Calu3 (cell line): ENCODE measurements around the gene TMCC2. TPM values are rescaled to one million over a fixed set of nuclear protein-coding genes. Genes with fewer than 3 reads are reported as not detected.

ENCODE experiments used
- BruUV-seq: library from RNA; stranded (reverse); fragments of 400-500 nt; replicated peaks from 2 replicates; lab custom pipeline; 2021; lab: Mats Ljungman, UMichigan
- CTCF ChIA-PET: fragments of 300-600 bp; sonication (Branson Sonifier 250); formaldehyde crosslinking; loops from one replicate; lab custom pipeline; 2022; ENCODE audit warnings: antibody characterized with exemption; lab: Charles Lee
- DNase-seq: peaks from one replicate; pipeline ENCODE4 v3.0.0; 2022
- H3K27ac Mint-ChIP-seq: one replicate; pipeline ENCODE4 v1.8.0; 2022; ENCODE audit warnings: mixed read lengths; ENCODE audit not compliant: unreplicated experiment
- H3K27me3 Mint-ChIP-seq: one replicate; pipeline ENCODE4 v1.8.0; 2022; ENCODE audit warnings: mixed read lengths; ENCODE audit not compliant: unreplicated experiment
- H3K36me3 Mint-ChIP-seq: one replicate; pipeline ENCODE4 v1.8.0; 2022; ENCODE audit warnings: mild to moderate bottlenecking, moderate library complexity, mixed read lengths; ENCODE audit not compliant: insufficient read depth, unreplicated experiment
- H3K4me1 Mint-ChIP-seq: one replicate; pipeline ENCODE4 v1.8.0; 2022; ENCODE audit warnings: mild to moderate bottlenecking, low read depth, mixed read lengths; ENCODE audit not compliant: unreplicated experiment
- H3K4me3 Mint-ChIP-seq: one replicate; pipeline ENCODE4 v1.8.0; 2022; ENCODE audit warnings: mild to moderate bottlenecking, low read depth, moderate library complexity, mixed read lengths; ENCODE audit not compliant: unreplicated experiment
- H3K9me3 Mint-ChIP-seq: one replicate; pipeline ENCODE4 v1.8.0; 2022; ENCODE audit warnings: low read depth, mixed read lengths; ENCODE audit not compliant: unreplicated experiment
- intact Hi-C: fragments of 100-400 bp; cut with micrococcal nuclease; formaldehyde crosslinking; loops from one replicate; pipeline ENCODE4 v1.10.0; 2022; ENCODE audit not compliant: unreplicated experiment
- total RNA-seq: library from RNA; stranded (reverse); gene quantifications from 2 replicates; pipeline ENCODE4 v1.2.3, GENCODE V29; 2022
- TF ChIP-seq, protein P1 (sequence below): fragments of 200-600 bp; IDR thresholded peaks from one replicate; pipeline ENCODE4 v1.8.0; 2022; ENCODE audit warnings: antibody characterized with exemption; ENCODE audit not compliant: unreplicated experiment

TMCC2 gene
- total RNA-seq, 1 experiment from 2014 or later: 0.33 TPM

DNA sequence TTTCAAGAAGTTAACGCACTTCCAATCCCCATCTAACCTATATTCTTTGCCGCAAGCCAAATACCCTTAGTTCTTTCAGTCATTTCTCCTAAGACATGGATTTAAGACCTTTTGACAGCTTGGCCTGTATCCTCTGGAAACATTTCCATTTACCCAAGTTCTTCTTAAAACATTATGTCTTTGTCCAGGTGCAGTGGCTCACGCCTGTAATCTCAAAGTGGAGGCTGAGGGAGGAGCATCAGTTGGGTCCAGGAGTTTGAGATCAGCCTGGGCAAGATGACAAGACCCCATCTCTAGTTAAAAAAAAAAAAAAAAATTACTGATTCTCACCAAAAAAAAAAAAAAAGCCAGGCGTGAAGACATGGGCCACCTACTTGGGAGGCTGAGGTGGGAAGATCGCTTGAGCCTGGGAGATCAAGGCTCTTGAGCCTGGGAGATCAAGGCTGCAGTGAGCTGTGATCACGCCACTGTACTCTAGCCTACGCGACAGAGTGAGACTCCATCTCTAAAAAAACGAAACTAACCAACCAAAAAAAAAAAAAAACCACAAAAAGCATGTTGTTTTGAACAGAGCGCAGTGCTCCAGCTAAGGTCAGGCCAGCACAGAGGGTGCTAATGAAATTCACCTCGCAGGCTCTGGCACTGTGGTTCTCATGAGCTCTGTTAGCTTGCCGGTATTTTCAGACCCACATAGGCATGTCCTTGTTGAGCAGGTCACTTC lies 57.8 kb downstream of the TMCC2 start:
- no TSS peak for BruUV-seq
- CTCF ChIA-PET: interaction anchor here (0.7 to 1.8 kb wide), 13 partner anchors 8 to 239 kb away, joined by 3 to 14 read pairs (median 7); partner anchors contain the start of gene NUAK2
- TF ChIP-seq, protein P1, sequence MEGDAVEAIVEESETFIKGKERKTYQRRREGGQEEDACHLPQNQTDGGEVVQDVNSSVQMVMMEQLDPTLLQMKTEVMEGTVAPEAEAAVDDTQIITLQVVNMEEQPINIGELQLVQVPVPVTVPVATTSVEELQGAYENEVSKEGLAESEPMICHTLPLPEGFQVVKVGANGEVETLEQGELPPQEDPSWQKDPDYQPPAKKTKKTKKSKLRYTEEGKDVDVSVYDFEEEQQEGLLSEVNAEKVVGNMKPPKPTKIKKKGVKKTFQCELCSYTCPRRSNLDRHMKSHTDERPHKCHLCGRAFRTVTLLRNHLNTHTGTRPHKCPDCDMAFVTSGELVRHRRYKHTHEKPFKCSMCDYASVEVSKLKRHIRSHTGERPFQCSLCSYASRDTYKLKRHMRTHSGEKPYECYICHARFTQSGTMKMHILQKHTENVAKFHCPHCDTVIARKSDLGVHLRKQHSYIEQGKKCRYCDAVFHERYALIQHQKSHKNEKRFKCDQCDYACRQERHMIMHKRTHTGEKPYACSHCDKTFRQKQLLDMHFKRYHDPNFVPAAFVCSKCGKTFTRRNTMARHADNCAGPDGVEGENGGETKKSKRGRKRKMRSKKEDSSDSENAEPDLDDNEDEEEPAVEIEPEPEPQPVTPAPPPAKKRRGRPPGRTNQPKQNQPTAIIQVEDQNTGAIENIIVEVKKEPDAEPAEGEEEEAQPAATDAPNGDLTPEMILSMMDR: no peak
- intact Hi-C loops: no loop called here
- peaks cover 19% of the 10 kb centered on the region for H3K4me1 Mint-ChIP-seq
- H3K36me3 Mint-ChIP-seq: no peaks in the 10 kb centered on the region
- no peaks in the 10 kb centered on the region for H3K9me3 Mint-ChIP-seq
- H3K4me3 Mint-ChIP-seq: no peak overlapping the region
- no peaks in the 10 kb centered on the region for H3K27me3 Mint-ChIP-seq
- H3K27ac Mint-ChIP-seq: no peak overlapping the region
- DNase-seq: no peak

DNA sequence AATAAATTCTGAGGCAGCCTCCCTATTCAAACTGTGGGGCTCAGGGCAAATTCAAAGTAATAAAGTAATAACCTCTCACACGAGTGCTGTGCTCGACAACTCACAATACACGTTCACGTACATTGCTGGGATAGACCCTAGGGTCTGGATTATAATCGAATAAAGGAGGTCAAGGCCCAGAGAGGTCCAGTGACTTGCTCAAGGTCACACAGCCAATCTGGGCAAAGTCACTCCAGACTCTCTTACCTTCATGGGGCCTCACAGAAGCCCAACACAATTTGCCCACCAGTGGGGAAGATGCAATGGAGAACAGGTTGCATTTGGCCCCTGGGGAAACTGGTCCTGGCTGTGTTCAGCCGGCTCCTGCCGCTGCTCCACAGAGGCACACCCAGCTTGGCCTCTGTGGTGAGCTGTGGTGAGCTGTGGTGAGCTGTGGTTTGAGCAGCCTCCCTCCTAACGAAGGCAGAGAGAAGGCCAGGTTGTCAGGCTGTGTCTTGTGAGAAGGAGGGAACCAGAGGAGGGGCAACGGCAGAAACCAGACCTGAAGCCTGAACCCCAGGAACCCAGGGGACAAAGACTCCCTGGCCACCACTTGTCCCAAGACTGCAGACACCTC lies 58.7 kb downstream of the TMCC2 start:
- H3K9me3 Mint-ChIP-seq: no peaks in the 10 kb centered on the region
- CTCF ChIA-PET: interaction anchor here (1.8 kb wide), 1 partner anchor 35 kb away, joined by 11 read pairs; the partner anchor contains the start of gene NUAK2
- H3K27me3 Mint-ChIP-seq: no peaks in the 10 kb centered on the region
- H3K27ac Mint-ChIP-seq: no peak overlapping the region
- no TSS peak for BruUV-seq
- intact Hi-C loops: no loop called here
- TF ChIP-seq, protein P1: no peak
- H3K4me3 Mint-ChIP-seq: no peak overlapping the region
- peaks cover 19% of the 10 kb centered on the region for H3K4me1 Mint-ChIP-seq
- no peaks in the 10 kb centered on the region for H3K36me3 Mint-ChIP-seq
- DNase-seq: no peak

DNA sequence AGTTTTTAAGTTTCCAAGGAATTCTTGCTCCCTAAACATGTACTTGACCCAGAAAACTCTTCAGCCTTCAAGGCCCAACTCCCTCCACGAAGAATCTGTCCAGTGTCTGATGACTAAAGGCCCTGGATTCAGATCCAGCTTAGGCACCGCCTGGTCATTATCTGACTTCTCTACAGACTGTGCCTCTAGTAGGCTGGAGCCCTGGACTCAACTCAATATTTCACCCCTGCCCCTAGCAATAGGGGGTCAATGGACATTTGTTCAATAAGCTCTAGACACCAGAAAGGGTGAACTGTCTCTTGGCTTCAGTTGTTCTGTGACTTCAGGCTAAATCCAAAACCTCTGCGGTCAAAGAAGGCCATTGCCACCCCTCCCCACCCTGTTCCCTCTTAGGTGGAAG lies 59.3 kb downstream of the TMCC2 start:
- no peak overlapping the region for H3K27ac Mint-ChIP-seq
- CTCF ChIA-PET: interaction anchor here (1.8 kb wide), 1 partner anchor 35 kb away, joined by 11 read pairs; the partner anchor contains the start of gene NUAK2
- H3K27me3 Mint-ChIP-seq: no peaks in the 10 kb centered on the region
- no peak for DNase-seq
- H3K36me3 Mint-ChIP-seq: no peaks in the 10 kb centered on the region
- BruUV-seq: no TSS peak
- intact Hi-C loops: no loop called here
- no peak overlapping the region for H3K4me3 Mint-ChIP-seq
- TF ChIP-seq, protein P1: no peak
- H3K9me3 Mint-ChIP-seq: no peaks in the 10 kb centered on the region
- H3K4me1 Mint-ChIP-seq: peaks cover 19% of the 10 kb centered on the region

DNA sequence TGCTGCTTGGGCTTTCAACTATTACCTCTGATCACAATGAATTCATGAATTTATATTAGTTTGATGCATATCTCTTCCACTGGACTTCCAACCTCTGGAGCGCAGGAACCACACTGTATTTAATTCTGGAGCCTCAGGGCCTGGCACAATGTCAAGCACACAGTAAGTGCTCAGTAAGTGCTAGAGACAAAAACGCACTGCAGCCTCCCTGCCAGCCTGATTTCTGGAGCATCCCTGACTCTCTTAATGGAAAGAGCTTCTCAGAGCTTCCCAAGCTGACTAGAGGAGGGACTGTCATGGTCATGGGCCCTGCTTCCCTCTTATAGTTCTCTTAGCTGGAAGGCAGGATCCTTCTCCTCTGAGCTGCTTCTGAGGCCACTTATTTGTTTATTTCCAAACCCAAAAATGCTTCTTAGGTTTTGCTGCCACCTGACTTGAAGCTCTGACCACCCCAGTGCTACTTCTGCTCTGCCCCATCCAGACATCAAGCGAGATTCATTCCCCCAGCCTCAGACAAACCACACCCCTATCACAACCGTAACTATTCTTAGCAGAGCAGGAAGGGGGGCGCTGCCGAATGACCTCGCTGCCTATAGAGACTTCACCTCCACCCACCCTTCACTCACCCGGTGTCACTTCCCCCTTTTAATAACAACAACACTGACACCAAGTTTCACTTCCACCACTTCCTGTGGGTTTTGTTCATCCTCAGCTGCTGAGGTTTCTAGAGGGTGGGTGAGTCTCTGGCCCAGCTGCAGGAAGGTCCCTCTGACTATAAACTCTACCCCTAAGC lies 60.2 kb downstream of the TMCC2 start:
- no peak for DNase-seq
- Mint-ChIP-seq H3K4me1 (peaks cover 19% of the 10 kb centered on the region), H3K27me3 (no peaks in the 10 kb centered on the region), H3K36me3 (no peaks in the 10 kb centered on the region), H3K9me3 (no peaks in the 10 kb centered on the region), H3K27ac (no peak overlapping the region), H3K4me3 (no peak overlapping the region)
- intact Hi-C loops: no loop called here
- CTCF ChIA-PET: interaction anchor here (0.8 kb wide), 1 partner anchor 14 kb away, joined by 3 read pairs; no protein-coding TSS in a partner anchor
- TF ChIP-seq, protein P1: no peak
- no TSS peak for BruUV-seq
